ENCODE results near the gene INTS11.
"Not testable (repeated sequence)": the region's sequence is repeated elsewhere in the genome, so short reads cannot be mapped to it uniquely, and the experiment has no call there.

INTS11 gene

DNA sequence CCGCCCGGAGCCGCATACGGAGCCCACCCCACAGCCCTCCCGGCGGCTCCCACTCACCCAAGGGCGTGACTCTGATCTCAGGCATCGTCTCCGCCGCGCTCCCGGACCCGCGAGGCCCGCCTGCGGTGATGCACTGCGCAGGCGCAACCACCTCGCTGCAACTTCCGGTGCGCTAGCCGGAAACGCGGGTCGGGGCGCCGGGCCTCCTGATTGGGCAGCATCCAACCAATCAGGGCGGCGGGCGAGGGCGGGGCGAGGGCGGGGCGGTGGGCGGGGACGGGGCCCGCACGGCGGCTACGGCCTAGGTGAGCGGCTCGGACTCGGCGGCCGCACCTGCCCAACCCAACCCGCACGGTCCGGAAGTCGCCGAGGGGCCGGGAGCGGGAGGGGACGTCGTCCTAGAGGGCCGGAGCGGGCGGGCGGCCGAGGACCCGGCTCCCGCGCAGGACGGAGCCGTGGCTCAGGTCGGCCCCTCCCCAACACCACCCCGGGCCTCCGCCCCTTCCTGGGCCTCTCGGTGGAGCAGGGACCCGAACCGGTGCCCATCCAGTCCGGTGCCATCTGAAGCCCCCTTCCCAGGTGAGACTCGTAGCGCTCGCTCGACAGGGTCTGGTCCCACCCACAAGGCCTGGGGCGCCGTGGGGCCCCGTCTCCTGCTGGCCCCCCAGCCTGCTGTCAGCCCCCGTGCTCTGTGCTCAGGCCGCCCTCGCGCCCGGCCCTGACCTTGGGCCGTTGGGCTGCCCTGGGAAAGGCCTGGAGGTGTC is at the start of gene INTS11, which contains the start of gene CPTP:
Gene INTS11 (minus strand): TSS at position 137 of the 764 bp plus-strand sequence. CDS start 52 bp downstream, at position 85.
Gene CPTP (plus strand): TSS at position 279 of the 764 bp plus-strand sequence. CDS start 2,109 bp downstream, outside the sequence.
- peak; percentile 94 for DNase-seq

DNA sequence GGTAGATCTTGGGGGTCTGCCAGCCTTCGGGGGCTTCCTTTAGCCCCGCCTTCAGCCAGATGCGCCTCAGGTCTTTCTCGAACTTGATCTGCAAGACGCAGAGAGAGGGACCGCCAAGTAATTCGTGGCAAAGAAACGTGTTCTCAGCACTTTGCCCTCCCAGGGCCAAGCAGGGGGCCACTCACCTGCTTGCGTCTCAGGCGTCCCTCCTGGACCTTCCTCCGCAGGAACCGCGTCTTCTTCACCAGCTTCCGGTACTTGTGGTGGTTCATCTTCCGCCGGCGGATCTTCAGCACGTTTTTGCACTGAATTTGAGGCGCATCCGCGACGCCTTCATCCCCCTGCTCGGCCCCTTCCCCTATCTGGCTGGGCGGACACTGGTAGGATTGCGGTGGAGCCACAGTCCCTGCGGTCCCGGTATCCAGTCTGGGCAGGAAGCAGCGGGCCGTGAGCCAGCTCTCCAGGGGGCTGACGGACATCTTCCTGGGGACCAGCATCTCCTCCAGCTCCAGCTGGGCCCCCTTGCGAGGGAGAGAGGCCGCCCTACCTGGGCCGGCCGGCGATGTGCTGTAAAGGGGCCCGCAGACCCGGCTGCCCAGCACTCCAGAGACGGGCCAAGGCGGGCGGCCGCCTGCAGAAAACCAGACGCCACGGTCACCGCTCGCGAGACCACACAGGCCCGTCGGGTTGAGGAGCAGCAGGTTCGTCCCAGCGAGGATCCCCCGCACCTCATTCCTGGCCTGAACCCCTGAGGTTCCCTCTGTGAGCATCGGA is 49.5 kb upstream of the INTS11 start:
- DNase-seq, result no peak

DNA sequence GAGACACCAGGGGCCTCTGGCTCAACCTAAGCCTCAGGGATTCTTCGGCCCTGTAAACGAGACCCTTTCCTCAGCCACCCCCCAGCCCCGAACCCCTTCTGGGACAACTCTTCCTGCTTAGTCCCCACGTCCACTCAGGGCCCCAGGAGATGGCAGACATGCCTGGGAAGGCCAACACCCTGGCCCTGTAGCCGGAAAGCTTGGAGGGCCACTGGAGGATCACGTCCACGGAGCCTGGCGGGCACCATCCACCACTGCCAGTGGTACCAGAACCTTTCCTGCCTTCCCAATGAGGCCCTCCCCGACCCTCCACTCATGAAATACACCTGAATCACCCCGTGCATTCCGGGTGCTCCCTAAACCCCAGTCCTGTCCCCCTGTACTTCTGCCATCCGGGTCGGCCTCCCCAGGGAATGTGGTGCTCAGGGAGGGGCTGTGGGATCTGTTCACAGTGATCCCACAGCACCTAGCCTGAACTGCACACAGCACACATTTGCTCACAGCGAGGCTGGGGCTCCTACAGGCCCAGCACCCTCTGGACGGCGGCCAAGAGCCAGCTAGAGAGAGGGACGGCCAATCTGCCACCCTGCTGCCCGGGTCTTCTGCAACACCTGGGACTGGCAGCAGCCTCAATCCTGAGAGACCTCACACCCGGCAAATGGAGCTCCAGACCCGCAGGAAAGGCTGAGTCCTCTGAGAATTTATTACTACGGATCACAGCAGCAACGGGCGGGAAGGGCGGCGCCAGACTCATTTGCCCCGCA is 48.8 kb upstream of the INTS11 start:
- no peak for DNase-seq

DNA sequence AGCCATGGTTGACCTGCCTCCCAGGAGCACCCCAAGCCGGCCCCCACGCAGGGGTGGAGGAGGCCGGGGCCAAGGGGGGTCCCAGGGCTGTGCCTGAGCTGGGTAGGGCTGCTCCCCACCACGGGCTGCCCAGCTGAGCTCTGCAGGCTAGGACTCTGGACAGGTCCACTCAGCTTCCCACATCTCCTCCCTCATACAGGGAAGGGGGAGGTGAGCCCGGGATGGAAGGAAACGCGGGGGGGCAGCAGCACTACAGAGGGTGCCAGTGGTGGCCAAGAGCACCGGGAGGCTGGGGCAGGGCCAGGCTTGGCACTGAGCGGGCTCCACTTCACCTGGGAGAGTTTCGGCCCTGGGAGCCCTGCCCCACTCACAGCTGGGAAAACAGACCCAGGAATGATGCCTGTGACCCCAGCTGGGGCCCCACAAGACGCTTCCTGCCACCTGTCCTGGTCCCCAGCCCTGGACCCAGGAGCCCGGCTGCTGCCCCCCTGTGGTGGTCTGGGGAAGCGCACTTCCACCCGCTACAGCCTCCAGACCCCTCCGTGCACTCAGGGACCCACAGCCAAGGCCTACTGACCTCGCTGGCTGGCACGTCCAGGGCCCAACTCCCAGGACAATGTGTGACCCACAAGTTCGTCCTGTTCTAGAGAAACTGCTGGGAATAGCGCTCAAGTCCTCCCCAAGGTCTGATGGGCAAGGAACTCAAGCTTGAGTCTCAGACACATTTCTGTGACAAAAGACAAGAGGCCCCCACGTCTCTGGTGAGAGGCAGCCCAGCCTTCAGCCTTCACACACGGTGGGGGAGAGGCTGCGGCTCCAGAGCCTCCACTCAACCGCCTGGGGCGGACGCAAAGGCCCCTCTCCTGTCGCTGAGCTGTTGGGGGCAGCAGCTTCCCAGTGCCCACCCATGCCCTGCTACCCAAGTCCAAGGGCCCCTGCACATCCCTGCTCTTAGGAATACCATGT is 47.6 kb upstream of the INTS11 start:
- DNase-seq, result peak; percentile 58

- no peak for DNase-seq
Measured at GRCh38 chr1:1371364-1371745, 46.9 kb upstream of the INTS11 start.

DNA sequence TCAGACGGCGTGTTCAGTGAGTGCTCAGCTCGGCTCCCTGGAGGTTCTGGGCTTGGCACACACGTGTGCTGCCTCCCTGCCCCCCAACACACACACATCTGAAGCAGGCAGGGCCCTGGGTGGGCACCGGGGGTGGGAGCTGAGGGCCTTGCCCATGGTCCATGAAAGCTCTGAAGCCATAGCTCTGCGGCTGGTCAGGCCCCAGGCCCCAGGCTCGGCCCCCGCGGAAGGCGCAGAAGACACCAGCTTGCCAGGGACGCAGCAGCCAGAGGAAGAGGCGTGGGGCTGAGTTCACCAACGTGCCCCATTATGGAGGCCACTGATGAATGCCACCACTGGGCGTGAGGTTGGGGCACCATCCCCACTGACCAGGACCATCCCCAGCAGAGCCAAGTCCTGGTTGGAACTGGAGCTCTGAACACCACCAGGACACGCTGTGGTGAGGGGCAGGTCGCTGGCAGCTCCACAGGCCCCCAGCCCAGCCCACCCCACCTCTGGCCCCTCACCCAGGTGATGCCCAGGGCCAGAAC is 46.4 kb upstream of the INTS11 start:
- no peak for DNase-seq

- not testable (repeated sequence) for DNase-seq
Measured at GRCh38 chr1:1370094-1370493, 45.6 kb upstream of the INTS11 start.

- no peak for DNase-seq
Measured at GRCh38 chr1:1367315-1367714, 42.9 kb upstream of the INTS11 start.

- DNase-seq, result no peak
Measured at GRCh38 chr1:1366699-1367066, 42.2 kb upstream of the INTS11 start.

GRCh38 chr1:1365875-1366698 is 41.6 kb upstream of the INTS11 start:
- DNase-seq, result no peak

- no peak for DNase-seq
Measured at GRCh38 chr1:1364266-1364665, 39.8 kb upstream of the INTS11 start.

DNA sequence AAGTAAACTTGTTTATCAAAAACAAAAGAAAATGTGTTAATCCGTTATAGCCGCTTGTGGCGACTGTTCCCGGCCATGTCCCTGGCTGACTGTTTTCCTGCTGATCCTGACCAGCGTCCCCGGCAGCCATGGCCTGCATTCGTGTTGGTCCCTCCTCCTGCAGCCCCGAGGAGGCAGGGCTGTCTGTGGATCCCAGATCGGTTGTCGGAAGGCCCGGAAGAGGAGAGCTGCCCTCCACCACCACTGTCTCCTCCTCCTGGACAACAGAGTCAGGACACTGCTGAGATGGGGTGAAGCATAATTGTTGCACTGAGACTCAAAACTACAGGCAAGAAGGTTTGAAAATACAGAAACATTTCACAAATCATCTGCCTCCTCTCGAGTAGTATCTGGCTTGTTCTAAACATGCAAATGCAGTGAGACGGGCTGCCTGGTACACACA is 37.5 kb upstream of the INTS11 start:
- DNase-seq, result no peak

DNA sequence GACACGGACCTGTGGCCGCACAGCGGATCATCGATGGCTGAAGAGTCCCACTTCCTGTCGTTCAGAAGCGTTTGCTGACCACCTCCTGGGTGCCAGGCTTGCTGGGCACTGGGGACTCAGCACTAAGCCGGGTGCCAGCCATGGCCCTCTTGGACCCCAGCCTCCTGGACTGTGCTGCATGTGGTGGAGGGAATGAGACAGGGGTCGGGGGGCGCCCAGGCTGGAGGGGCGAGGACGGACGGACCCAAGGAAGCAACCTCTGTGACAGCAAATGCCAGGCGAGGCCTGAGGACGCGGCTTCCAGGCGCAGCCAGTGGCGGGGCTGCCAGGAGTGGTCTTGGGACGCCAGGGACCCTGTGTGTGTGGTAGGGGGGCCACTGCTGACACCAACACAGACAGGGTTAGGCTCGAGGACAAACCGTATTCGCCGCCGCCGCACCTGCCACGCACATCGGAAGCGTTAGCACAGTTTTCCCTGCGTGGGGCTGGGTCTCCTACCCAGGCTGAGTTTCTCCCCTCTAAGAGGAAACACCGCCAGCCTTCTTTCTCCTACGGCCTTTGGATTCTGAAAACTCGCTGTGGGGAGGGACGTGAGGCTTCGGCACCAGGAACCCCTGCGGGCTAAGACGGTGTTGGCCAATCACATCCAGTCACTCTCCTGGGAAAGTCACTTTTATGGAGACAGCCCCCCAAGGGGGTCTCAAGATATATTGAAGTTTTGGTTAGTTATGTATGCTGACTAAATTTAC is 36.9 kb upstream of the INTS11 start:
- no peak for DNase-seq

DNA sequence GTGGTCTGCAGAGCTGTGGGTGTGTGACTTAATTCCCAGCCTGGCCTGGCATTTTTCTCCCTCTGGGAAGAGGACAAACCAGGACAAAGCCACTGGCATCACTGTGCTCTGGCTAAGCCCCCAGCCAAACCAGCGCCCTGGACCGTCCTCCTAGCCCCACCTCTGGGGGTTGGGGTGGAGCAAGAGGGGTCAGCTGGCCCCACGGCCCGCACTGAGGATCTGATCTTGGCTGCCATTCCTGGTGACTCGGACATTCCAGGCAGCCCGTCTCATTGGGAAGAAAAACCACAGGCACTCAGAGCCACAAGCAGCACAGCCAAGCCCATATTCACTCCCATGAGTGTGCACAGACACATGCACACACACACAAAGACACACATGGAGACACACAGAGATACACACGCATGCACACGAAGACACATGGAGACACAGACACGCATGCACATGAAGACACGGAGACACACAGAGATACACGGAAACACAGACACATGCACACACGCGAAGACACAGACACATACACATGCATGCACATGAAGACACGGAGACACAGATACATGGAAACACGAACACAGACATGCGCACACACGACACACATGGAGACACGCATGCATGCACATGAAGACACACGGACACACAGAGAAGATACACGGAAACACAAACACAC is 36.2 kb upstream of the INTS11 start:
- DNase-seq, result no peak

- no peak for DNase-seq
Measured at GRCh38 chr1:1359664-1360468, 35.4 kb upstream of the INTS11 start.

GRCh38 chr1:1359308-1359663 is 34.8 kb upstream of the INTS11 start:
- DNase-seq, result no peak

DNA sequence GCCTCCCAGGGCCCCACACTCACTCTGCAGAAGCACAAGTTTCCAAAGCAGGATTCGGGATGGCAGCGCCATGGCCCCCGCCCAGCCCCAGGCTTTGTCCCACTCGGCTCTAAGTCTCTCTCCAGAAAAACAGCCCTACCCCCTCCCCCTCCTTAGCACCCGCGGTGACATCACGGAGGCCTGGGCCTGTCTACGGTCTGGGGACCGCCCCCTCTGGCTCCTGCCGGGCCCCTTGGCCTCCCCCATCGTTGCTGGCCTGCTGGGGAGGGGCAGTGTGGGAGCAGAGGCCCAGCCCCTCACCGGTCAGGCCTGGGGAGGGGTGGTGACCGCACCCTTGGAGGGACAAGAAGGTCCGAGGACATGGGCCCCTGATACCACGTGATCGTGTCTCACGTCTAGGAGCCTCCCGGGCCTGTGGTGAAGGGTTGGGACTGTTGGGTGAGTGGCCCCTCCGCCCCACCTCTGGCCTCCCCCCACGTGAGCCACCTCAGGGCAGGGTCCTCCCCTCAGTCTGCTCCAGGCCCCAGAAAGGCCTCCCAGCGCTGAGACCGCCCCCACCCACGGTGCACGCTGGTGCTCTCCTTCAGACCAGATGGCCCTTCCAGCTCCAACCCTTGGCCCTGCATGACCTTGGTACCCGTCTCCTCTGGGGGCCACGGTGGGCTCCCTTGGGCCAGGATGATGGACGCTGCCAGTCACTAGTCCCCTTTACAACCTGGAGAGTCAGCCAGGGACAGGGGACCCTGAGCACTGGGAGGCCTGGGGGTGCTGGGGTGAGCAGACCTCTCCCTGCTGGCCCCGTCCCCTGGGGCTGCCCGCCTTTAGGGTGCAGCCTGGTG is 34.2 kb upstream of the INTS11 start, which contains the start of gene MXRA8:
Gene MXRA8 (minus strand): TSS at position 123 of the 839 bp plus-strand sequence. CDS start 51 bp downstream, at position 72.
- DNase-seq, result no peak
